ENCODE results near the gene DHX58. TPM values are rescaled to one million over a fixed set of nuclear protein-coding genes. Genes with fewer than 3 reads are reported as not detected.

The DHX58 gene
- total and polyA plus RNA-seq, 10 of the 15 experiments (the other 5 are each of a cell fraction or from before 2014, with no cell fraction given) = 3.5 to 69.8 (median 16.4) TPM

GRCh38 chr17:42116705-42117396 lies 4.3 kb upstream of the DHX58 start:
- ATAC-seq = peak; percentile 58
- intact Hi-C loops (cut with micrococcal nuclease; ENCODE audit: unreplicated experiment) (loop anchor here (1.0 kb wide), 3 partner anchors 50 to 154 kb away; no protein-coding TSS in a partner anchor), in situ Hi-C loops (cut with MboI) (no loop called here)
- Histone ChIP-seq H3K4me2 (ENCODE audit: control insufficient read depth, insufficient read depth) (no peak overlapping the region), H4K20me1 (ENCODE audit: control insufficient read depth, insufficient read depth) (no peaks in the 10 kb centered on the region), H2AFZ (ENCODE audit: control insufficient read depth, low read depth, low read length) (no peak overlapping the region), H3K9me3 (replicated peaks; ENCODE audit: control insufficient read depth, insufficient read depth, low read length) (no peaks in the 10 kb centered on the region; the same call in 2 of the 3 replicates), H3K27ac (ENCODE audit: control insufficient read depth, insufficient read depth) (no peak overlapping the region), H3K9ac (ENCODE audit: control insufficient read depth, insufficient read depth, low read length) (no peak overlapping the region), H3K4me1 (ENCODE audit: control insufficient read depth, insufficient read depth, low read length) (peaks cover 26% of the 10 kb centered on the region), H3K79me2 (ENCODE audit: control insufficient read depth, insufficient read depth, low read length) (peaks cover 7% of the 10 kb centered on the region), H3K36me3 (ENCODE audit: control insufficient read depth in 2 of 2, insufficient read depth in 2 of 2, low read length in 1 of 2) (peaks cover 5 to 6% of the 10 kb centered on the region in 2 experiments; a peak in 2 of 4 replicates), H3K4me3 (no peak overlapping the region), H3K27me3 (replicated peaks in 1 of 2; ENCODE audit: control insufficient read depth in 2 of 2, insufficient read depth in 2 of 2, low read length in 1 of 2) (no peaks in the 10 kb centered on the region)
- ChIA-PET POLR2A (interaction anchor here (1.0 to 1.3 kb wide), 2 partner anchors 10 to 91 kb away, joined by 3 to 5 read pairs; no protein-coding TSS in a partner anchor), SMC1A (ENCODE audit: uncharacterized antibody, unreplicated experiment) (interaction anchor here (1.1 to 5.2 kb wide), 6 partner anchors 49 to 290 kb away, joined by 3 to 53 read pairs (median 10); partner anchors contain the start of gene KCNH4), CTCF (interaction anchor here (1.0 to 7.1 kb wide), 11 partner anchors 16 to 379 kb away, joined by 3 to 138 read pairs (median 11); partner anchors contain the start of genes CNP, DNAJC7, KCNH4 and NKIRAS2), RAD21 (ENCODE audit: unreplicated experiment) (interaction anchor here (1.0 to 4.7 kb wide), 8 partner anchors 16 to 153 kb away, joined by 3 to 78 read pairs (median 14); partner anchors contain the start of genes CNP, KCNH4 and NKIRAS2)
- no TSS peak for BruUV-seq (replicated peaks)
- WGBS (ENCODE audit: insufficient coverage, insufficient replicate concordance, low lambda C conversion rate, missing lambda C conversion rate) = 19% methylated on average over 17 of the region's 18 CpGs
- no peak for DNase-seq (ENCODE audit: low read depth, low spot score)
- peak; percentile 93 for FAIRE-seq
- TF ChIP-seq MYC (IDR thresholded peaks at IDR 0.05; ENCODE audit: insufficient read depth, insufficient read length, insufficient replicate concordance, low read length, severe bottlenecking) (no peak), BHLHE40 (IDR thresholded peaks at IDR 0.05; ENCODE audit: borderline replicate concordance in 1 of 2, low read depth in 2 of 2, low read length in 1 of 2) (peak in 1 of 2 experiments; percentile 10; a peak in 1 of 4 replicates), TCF12 (IDR thresholded peaks at IDR 0.05; ENCODE audit: low read depth, low read length) (peak; percentile 95), RFX5 (IDR thresholded peaks at IDR 0.05; ENCODE audit: low read depth, low read length) (no peak), RELA (IDR thresholded peaks at IDR 0.05; ENCODE audit: borderline replicate concordance, partially characterized antibody) (peak; percentile 90), TCF3 (IDR thresholded peaks at IDR 0.05; ENCODE audit: borderline replicate concordance, insufficient read depth, low read depth, low read length) (peak; percentile 94; the same call in 1 of the 2 replicates), ATF2 (IDR thresholded peaks at IDR 0.05; ENCODE audit: low read length) (no peak), YY1 (IDR thresholded peaks at IDR 0.05; ENCODE audit: low read depth, low read length) (peak; percentile 49; the same call in 1 of the 2 replicates), POLR2AphosphoS2 (IDR thresholded peaks at IDR 0.05; ENCODE audit: low read depth, low read length) (no peak), SMC3 (IDR thresholded peaks at IDR 0.05; ENCODE audit: borderline replicate concordance, low read length) (peak; percentile 92), RUNX3 (IDR thresholded peaks at IDR 0.05; ENCODE audit: low read length) (peak; percentile 51), SPI1 (IDR thresholded peaks at IDR 0.05; ENCODE audit: borderline replicate concordance, insufficient read depth, low read depth, low read length) (no peak), SIX5 (IDR thresholded peaks at IDR 0.05; ENCODE audit: low read depth, low read length, severe bottlenecking) (no peak)
- TF ChIP-seq, protein P1, sequence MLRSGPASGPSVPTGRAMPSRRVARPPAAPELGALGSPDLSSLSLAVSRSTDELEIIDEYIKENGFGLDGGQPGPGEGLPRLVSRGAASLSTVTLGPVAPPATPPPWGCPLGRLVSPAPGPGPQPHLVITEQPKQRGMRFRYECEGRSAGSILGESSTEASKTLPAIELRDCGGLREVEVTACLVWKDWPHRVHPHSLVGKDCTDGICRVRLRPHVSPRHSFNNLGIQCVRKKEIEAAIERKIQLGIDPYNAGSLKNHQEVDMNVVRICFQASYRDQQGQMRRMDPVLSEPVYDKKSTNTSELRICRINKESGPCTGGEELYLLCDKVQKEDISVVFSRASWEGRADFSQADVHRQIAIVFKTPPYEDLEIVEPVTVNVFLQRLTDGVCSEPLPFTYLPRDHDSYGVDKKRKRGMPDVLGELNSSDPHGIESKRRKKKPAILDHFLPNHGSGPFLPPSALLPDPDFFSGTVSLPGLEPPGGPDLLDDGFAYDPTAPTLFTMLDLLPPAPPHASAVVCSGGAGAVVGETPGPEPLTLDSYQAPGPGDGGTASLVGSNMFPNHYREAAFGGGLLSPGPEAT (IDR thresholded peaks at IDR 0.05; ENCODE audit: low read depth) = peak; percentile 77
- TF ChIP-seq, protein P2, sequence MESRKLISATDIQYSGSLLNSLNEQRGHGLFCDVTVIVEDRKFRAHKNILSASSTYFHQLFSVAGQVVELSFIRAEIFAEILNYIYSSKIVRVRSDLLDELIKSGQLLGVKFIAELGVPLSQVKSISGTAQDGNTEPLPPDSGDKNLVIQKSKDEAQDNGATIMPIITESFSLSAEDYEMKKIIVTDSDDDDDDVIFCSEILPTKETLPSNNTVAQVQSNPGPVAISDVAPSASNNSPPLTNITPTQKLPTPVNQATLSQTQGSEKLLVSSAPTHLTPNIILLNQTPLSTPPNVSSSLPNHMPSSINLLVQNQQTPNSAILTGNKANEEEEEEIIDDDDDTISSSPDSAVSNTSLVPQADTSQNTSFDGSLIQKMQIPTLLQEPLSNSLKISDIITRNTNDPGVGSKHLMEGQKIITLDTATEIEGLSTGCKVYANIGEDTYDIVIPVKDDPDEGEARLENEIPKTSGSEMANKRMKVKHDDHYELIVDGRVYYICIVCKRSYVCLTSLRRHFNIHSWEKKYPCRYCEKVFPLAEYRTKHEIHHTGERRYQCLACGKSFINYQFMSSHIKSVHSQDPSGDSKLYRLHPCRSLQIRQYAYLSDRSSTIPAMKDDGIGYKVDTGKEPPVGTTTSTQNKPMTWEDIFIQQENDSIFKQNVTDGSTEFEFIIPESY (IDR thresholded peaks at IDR 0.05) = no peak
- TF ChIP-seq, protein P3, sequence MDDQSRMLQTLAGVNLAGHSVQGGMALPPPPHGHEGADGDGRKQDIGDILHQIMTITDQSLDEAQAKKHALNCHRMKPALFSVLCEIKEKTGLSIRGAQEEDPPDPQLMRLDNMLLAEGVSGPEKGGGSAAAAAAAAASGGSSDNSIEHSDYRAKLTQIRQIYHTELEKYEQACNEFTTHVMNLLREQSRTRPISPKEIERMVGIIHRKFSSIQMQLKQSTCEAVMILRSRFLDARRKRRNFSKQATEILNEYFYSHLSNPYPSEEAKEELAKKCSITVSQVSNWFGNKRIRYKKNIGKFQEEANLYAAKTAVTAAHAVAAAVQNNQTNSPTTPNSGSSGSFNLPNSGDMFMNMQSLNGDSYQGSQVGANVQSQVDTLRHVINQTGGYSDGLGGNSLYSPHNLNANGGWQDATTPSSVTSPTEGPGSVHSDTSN (IDR thresholded peaks at IDR 0.05; ENCODE audit: insufficient replicate concordance, low read depth, low read length) = peak; percentile 17
